Effector memory CD4-positive, alpha-beta T cell (primary cell): ENCODE data around the gene TAPBPL.
"Not testable (repeated sequence)": the region's sequence is repeated elsewhere in the genome, so short reads cannot be mapped to it uniquely, and the experiment has no call there.

Experiments used
- DNase-seq, 3 donors: peaks; one replicate each; pipeline ENCODE4 v3.0.0-alpha.2; 2020
- H3K27ac ChIP-seq: 2 replicates; pipeline ENCODE4 v1.7.0; 2013; ENCODE audit warnings: mild to moderate bottlenecking, low read length, moderate library complexity; ENCODE audit not compliant: insufficient read depth, poor library complexity, severe bottlenecking
- H3K27me3 ChIP-seq: replicated peaks from 2 replicates; pipeline ENCODE4 v1.7.0; 2013; ENCODE audit warnings: mild to moderate bottlenecking, low read length; ENCODE audit not compliant: insufficient read depth, control insufficient read depth, poor library complexity, severe bottlenecking
- H3K36me3 ChIP-seq: 2 replicates; pipeline ENCODE4 v1.7.0; 2013; ENCODE audit warnings: mild to moderate bottlenecking, low read length, moderate library complexity; ENCODE audit not compliant: control insufficient read depth, insufficient read depth
- H3K4me1 ChIP-seq: 2 replicates; pipeline ENCODE4 v1.7.0; 2013; ENCODE audit warnings: low read length, mild to moderate bottlenecking; ENCODE audit not compliant: control insufficient read depth, insufficient read depth, poor library complexity, severe bottlenecking
- H3K4me3 ChIP-seq: 2 replicates; pipeline ENCODE4 v1.7.0; 2013; ENCODE audit warnings: low read length, low read depth, mild to moderate bottlenecking; ENCODE audit not compliant: insufficient read depth, poor library complexity, severe bottlenecking
- H3K9me3 ChIP-seq: 2 replicates; pipeline ENCODE4 v1.7.0; 2013; ENCODE audit warnings: mild to moderate bottlenecking, low read length, moderate library complexity; ENCODE audit not compliant: control insufficient read depth

Gene TAPBPL

DNA sequence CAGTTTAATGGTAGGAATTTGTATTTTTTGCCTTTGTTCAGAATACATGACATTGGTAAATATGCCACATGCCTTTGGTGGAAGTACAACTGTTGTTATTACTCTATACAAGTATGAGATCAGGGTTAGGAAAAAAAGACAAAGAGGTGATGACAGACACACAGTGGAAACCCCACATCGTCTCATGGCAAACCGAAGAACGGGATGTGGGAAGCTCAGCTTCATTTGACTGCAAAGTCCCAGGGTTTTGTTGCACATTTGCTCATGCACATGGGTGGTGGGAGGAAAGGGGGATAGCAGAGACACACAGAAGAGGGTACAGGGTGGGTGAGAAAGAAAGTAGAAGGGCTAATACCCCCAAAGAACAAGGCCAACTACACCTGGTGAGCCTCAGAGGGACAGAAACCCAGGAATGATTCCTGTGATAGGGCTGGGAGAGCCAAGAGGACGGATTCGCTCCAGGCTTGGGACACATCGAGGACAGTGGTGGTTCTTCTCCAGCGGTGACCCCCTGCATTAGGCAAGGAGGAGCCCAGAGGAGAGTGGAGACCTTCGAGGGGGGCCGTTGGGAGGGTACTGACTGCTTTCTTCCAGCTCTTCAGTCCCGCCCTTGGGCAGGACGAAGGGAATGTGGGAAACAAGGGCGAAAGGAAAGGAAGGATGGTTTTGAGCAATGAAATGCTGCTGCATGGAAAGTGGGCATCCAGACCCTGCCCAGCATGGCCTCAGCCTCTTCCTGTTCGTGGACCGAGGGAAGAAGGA, 10.6 kb downstream of the TAPBPL start:
- Histone ChIP-seq H3K27ac (peak overlapping the region; percentile 86), H3K9me3 (no peaks in the 10 kb centered on the region), H3K27me3 (no peaks in the 10 kb centered on the region), H3K4me3 (peak overlapping the region; percentile 0), H3K36me3 (peaks cover 38% of the 10 kb centered on the region), H3K4me1 (peaks cover 61% of the 10 kb centered on the region)
- peak in 1 of 3 donors; percentile 25 for DNase-seq

DNA sequence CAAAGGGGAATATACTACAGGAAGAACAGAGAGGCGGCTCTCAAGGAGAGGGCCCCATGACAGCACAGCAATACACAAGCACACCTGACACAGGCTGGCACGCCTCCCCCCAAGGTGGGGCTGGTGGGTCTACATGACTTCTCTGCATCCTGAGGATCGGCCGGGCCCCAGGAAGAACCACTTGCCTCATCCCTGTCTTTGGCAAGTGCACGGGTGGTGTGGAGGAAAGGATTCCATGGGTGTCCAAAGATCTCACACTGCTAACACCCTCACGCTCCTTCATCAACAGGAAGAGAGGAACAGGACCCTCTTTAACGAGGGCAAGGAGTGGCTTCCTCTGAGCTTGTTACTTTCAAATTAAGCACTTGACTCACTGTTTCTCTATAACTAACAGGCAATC, 11.4 kb downstream of the TAPBPL start:
- Histone ChIP-seq H3K4me3 (peak overlapping the region; percentile 0), H3K27ac (peak overlapping the region; percentile 86), H3K9me3 (no peaks in the 10 kb centered on the region), H3K4me1 (peaks cover 61% of the 10 kb centered on the region), H3K27me3 (no peaks in the 10 kb centered on the region), H3K36me3 (peaks cover 33% of the 10 kb centered on the region)
- DNase-seq = no peak

DNA sequence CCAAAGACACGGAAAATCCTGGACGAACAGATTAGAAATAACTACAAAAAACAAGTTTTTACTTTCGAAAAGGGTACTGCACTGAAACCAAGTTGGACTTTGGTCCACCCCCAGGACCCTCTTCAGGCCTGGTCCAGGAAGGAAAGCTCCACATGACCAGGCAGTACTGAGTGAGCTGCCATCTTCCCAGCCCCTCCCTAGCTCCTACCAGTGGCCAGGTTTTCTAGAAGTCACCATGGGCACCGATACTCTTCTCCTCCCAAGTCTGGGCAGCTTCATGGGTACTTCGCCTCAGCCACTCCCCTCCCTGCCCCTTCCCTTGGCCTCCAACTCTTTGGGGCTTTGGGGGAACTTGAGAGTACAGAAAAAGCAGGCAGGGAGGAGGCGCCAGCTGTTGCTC, 12.0 kb downstream of the TAPBPL start:
- Histone ChIP-seq H3K27ac (peak overlapping the region; percentile 86), H3K36me3 (peaks cover 26% of the 10 kb centered on the region), H3K9me3 (no peaks in the 10 kb centered on the region), H3K4me3 (no peak overlapping the region), H3K4me1 (peaks cover 67% of the 10 kb centered on the region), H3K27me3 (no peaks in the 10 kb centered on the region)
- DNase-seq = no peak

DNA sequence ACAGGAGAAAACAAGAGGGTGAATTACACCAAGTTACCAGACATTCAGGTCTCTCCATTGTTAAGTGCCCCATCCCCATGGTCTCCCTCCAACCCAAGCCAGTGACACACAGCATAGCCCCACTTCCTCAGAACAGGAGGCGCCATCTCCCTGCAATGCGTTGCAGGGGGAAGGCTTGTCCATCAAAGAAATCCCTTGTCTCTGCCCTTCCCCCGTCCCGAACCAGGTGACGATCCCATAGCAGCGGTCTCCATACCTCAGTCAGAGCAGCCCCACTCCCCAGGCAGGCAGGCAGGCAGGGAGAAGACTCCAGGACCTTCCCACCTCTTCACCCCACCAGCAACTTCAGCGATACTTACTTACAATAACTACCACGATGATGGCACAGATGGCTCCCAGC, 12.7 kb downstream of the TAPBPL start:
- Histone ChIP-seq H3K4me1 (peaks cover 72% of the 10 kb centered on the region), H3K4me3 (no peak overlapping the region), H3K36me3 (peaks cover 20% of the 10 kb centered on the region), H3K27ac (peak overlapping the region; percentile 86), H3K27me3 (no peaks in the 10 kb centered on the region), H3K9me3 (no peaks in the 10 kb centered on the region)
- DNase-seq = no peak

DNA sequence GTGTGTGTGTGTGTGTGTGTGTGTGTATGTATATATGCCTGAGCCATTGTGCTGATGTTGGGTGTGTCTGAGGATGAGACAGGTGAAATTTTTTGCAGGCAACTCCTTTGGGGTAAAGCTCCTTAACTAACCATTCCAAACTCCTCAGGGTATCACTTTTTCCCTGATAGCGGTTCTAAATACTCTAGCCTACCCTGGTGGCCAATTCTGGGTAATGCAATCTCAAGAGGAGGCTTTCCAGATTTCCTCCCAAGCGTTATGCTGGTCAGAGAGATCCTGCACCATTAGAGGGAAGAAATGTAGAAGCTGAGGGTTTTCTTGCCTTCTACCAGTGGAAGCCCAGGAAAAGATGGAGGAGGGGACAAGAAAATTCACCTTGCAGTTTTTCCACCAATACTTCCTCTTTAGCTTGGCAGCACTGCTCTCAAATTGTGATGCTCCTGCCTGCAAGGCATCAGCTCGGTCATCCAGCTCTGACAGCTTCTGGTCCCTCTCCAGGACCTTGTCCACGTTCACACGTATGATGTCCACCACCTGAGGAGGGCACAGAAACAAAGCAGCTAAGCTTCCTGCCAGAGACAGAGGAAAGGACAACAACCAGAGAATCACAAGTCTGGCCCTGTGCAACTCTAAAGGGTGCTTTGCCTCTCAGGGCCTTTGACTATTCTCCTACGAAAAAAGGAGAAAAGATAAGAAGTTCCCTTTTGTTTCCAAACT, 13.8 kb downstream of the TAPBPL start:
- Histone ChIP-seq H3K36me3 (peaks cover 20% of the 10 kb centered on the region), H3K4me1 (peaks cover 63% of the 10 kb centered on the region), H3K27me3 (no peaks in the 10 kb centered on the region), H3K4me3 (no peak overlapping the region), H3K9me3 (no peaks in the 10 kb centered on the region), H3K27ac (peak overlapping the region; percentile 50)
- peak in 1 of 3 donors; percentile 41 for DNase-seq

DNA sequence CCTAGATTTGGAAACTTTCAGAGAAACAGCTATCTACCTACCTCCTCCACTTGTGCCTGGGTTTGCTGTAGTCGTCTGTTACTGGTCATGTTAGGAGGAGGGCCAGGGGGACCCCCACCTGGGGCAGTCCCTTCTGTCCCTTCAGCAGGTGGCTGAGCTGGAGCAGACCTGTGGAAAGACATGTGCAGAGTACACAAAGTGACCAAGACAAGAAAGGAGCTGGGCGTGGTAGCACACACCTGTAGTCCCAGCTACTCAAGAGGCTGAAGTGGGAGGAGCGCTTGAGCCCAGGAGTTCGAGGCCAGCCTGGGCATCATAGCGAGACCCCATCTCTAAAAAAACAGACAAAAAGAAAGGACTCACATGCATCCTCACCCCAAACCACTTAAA, 14.3 kb downstream of the TAPBPL start:
- Histone ChIP-seq H3K27ac (peak overlapping the region; percentile 50), H3K4me3 (no peak overlapping the region), H3K4me1 (peaks cover 57% of the 10 kb centered on the region), H3K9me3 (no peaks in the 10 kb centered on the region), H3K27me3 (no peaks in the 10 kb centered on the region), H3K36me3 (peaks cover 20% of the 10 kb centered on the region)
- DNase-seq = no peak

DNA sequence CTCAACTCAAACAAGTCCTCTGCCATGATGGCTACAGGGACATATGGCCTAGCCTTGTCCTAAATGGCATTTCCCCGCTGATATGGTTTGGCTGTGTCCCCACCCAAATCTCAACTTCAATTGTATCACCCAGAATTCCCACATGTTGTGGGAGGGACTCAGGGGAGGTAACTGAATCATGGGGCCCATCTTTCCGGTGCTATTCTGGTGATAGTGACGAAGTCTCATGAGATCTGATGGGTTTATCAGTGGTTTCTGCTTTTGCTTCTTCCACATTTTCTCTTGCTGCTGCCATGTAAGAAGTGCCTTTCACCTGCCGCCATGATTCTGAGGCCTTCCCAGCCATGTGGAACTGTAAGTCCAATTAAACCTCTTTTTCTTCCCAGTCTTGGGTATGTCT, 14.9 kb downstream of the TAPBPL start:
- Histone ChIP-seq H3K4me1 (peaks cover 51% of the 10 kb centered on the region), H3K36me3 (peaks cover 20% of the 10 kb centered on the region)
- not testable (repeated sequence) for H3K27ac ChIP-seq, H3K4me3 ChIP-seq, DNase-seq, H3K27me3 ChIP-seq, H3K9me3 ChIP-seq

DNA sequence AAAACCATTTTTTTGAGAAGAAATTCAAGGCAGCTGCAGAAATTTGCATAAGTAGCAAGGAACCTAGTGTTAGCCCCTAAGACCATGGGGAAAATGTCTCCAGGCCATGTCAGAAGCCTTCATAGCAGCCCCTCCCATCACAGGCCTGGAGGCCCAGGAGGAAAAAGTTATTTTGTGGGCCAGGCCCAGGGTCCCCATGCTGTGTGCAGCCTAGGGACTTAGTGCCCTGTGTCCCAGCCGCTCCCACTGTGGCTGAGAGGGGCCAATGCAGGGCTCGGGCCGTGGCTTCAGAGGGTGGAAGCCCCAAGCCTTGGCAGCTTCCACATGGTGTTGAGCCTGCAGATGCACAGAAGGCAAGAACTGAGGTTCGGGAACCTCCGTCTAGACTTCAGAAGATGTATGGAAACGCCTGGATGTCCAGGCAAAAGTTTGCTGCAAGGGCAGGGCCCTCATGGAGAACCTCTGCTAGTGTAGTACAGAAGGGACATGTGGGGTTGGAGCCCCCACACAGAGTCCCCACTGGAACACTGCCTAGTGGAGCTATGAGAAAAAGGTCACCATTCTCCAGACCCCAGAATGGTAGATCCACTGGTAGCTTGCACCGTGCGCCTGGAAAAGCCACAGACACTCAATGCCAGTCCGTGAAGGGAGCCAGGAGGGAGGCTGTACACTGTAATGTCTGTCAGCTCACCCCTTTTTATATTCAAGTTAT, 15.9 kb downstream of the TAPBPL start:
- H3K27me3 ChIP-seq, DNase-seq, H3K4me3 ChIP-seq, H3K9me3 ChIP-seq: not testable (repeated sequence)
- H3K4me1 ChIP-seq = peaks cover 42% of the 10 kb centered on the region
- H3K36me3 ChIP-seq = peaks cover 20% of the 10 kb centered on the region
- H3K27ac ChIP-seq = peak overlapping the region; percentile 12

DNA sequence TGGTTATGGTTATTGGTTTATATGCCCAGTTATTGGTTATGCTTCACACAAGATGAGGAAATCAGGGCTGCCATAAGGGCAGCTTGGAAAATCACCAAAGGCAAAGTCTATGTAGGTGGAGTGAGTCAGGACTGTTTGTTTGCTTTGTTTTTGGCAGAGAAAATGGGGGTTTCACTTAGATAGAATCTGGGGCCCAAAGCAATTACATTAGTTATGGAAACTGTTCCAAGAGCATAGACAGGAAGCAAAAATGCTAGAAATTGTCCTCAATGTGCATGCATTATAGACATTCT, 16.4 kb downstream of the TAPBPL start:
- peak overlapping the region; percentile 19 for H3K4me3 ChIP-seq
- peaks cover 20% of the 10 kb centered on the region for H3K36me3 ChIP-seq
- DNase-seq = no peak
- H3K27ac ChIP-seq = peak overlapping the region; percentile 12
- no peaks in the 10 kb centered on the region for H3K9me3 ChIP-seq
- H3K27me3 ChIP-seq = no peaks in the 10 kb centered on the region
- H3K4me1 ChIP-seq = peaks cover 37% of the 10 kb centered on the region

DNA sequence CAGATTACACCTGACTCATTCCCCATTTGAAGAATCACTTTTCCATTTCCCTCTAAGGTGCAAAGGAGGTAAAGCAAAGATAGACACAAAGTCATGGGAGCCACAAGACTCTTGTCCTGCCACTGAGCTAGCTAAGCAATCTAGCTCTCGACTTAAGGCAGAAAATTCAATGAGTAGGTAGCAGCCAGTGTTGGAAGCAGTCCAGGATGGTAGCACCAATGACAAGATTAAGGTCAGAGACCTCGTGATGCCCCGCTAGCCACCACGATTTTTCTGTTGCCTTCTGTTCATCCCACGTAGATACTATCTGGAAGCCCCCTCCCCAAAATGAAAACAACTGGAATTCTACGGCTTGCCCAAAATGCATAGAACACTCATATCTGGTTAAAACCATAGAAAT, 17.2 kb downstream of the TAPBPL start:
- H3K27ac ChIP-seq = peak overlapping the region; percentile 76
- H3K4me1 ChIP-seq = peaks cover 28% of the 10 kb centered on the region
- no peak for DNase-seq
- no peaks in the 10 kb centered on the region for H3K27me3 ChIP-seq
- H3K4me3 ChIP-seq = peak overlapping the region; percentile 84
- H3K9me3 ChIP-seq = no peaks in the 10 kb centered on the region
- H3K36me3 ChIP-seq = peaks cover 20% of the 10 kb centered on the region
